HL-60 (cell line): ENCODE data around the gene SDHC.

Experiments used
- DNase-seq, 2 experiments: peaks; one replicate each; pipeline ENCODE4 v3.0.0-alpha.2; 2010 to 2020; ENCODE audit warnings: low read depth in 1 of 2, low spot score in 1 of 2
- H3K27ac ChIP-seq: fragments of 250-450 bp; sonication (Bioruptor Pico); replicated peaks from 2 replicates; pipeline ENCODE4 v1.5.1; 2020; ENCODE audit warnings: mild to moderate bottlenecking, moderate library complexity
- H3K27me3 ChIP-seq: fragments of 250-450 bp; sonication (Bioruptor Pico); 2 replicates; pipeline ENCODE4 v1.5.1; 2021; ENCODE audit warnings: mild to moderate bottlenecking, moderate library complexity; ENCODE audit not compliant: insufficient read depth, poor library complexity, severe bottlenecking
- H3K4me3 ChIP-seq: replicated peaks from 2 replicates; pipeline ENCODE4 v1.5.1; 2011; ENCODE audit warnings: mild to moderate bottlenecking, control low read depth, low read length; ENCODE audit not compliant: insufficient read depth
- CTCF ChIP-seq: IDR thresholded peaks from one replicate; pipeline ENCODE4 v1.5.1; 2011; ENCODE audit warnings: low read length, control low read depth, inconsistent platforms; ENCODE audit not compliant: insufficient read depth
- GABPA ChIP-seq: IDR thresholded peaks from 2 replicates; pipeline ENCODE4 v1.6.1; 2012; ENCODE audit warnings: low read depth
- POLR2AphosphoS5 ChIP-seq: IDR thresholded peaks from 2 replicates; pipeline ENCODE4 v1.6.1; 2012; ENCODE audit warnings: low read depth
- REST ChIP-seq: IDR thresholded peaks from 2 replicates; pipeline ENCODE4 v1.6.1; 2012; ENCODE audit warnings: low read depth; ENCODE audit not compliant: insufficient replicate concordance
- SPI1 ChIP-seq: IDR thresholded peaks from 2 replicates; pipeline ENCODE4 v1.6.1; 2012; ENCODE audit warnings: low read depth, mild to moderate bottlenecking, borderline replicate concordance

SDHC gene

GRCh38 chr1:161266836-161267235, 47.3 kb upstream of the SDHC start:
- TF ChIP-seq REST (no peak), POLR2AphosphoS5 (no peak), GABPA (no peak), SPI1 (no peak), CTCF (no peak)
- Histone ChIP-seq H3K27me3 (peaks cover 2% of the 10 kb centered on the region), H3K27ac (no peak overlapping the region)

GRCh38 chr1:161267321-161267720, 46.9 kb upstream of the SDHC start:
- Histone ChIP-seq H3K4me3 (no peak overlapping the region), H3K27ac (no peak overlapping the region), H3K27me3 (no peaks in the 10 kb centered on the region)
- peak in 1 of 2 experiments; percentile 71 for DNase-seq
- TF ChIP-seq POLR2AphosphoS5 (no peak), REST (no peak), GABPA (no peak), SPI1 (no peak), CTCF (no peak)

More at GRCh38 chr1:161266836-161267235, 47.3 kb upstream of the SDHC start:
- DNase-seq, result no peak
- no peak overlapping the region for H3K4me3 ChIP-seq

- DNase-seq, result no peak
- Histone ChIP-seq H3K4me3 (no peak overlapping the region), H3K27me3 (no peaks in the 10 kb centered on the region), H3K27ac (no peak overlapping the region)
- TF ChIP-seq SPI1 (no peak), REST (no peak), GABPA (no peak), POLR2AphosphoS5 (no peak), CTCF (no peak)
Observed at GRCh38 chr1:161273402-161273801, 40.8 kb upstream of the SDHC start.
